ENCODE measurements around the gene TENT5C. TPM values are rescaled to one million over a fixed set of nuclear protein-coding genes. Genes with fewer than 3 reads are reported as not detected.

TENT5C gene
- total and polyA plus RNA-seq, 9 of the 15 experiments (the other 6 are each of a cell fraction or from before 2014, with no cell fraction given): 1.8 to 7.7 (median 4.0) TPM

DNA sequence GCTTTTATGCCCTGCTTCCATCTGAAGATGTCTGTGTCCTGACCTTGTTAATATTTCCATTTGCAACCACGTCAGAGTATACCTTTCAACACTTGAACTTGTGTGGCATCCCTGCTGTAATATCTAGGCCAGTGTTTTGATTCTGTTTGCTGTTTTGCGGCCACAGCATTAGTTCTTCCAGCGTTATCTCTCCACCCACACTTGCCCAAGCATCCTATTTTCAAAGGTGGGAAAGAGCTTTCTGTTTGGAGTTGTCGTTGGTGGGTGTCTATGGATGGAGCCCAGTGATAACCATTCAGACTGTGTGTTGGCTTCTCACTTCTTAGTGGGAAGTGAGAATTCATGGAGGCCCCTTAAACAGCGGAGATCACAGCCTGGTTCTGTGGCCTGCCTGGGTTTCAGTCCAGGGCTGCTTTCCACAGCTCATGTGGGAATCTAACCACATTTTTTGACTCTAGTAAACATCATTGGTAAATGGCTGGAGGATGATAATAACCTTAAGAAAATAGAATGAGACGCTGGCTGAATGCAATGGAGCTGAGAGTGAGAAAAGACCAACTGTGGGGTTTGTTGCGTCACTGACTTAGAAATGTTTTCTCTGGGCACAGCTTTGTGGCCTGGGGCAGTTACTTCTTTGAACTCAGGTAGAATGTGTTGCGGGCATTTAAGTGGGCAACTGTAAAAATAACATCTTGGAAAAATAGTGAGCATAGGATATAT is 7.6 kb downstream of the TENT5C start (continued):
- TF ChIP-seq IRF2 (CRISPR knock-in tag; IDR thresholded peaks at IDR 0.05) (no peak), KAT8 (IDR thresholded peaks at IDR 0.05; ENCODE audit: low read depth) (no peak), ZNF274 (IDR thresholded peaks at IDR 0.05; ENCODE audit: borderline replicate concordance, low read depth, low read length) (peak; percentile 81), ZC3H11A (IDR thresholded peaks at IDR 0.05; ENCODE audit: low read depth, low read length) (no peak), ZNF717 (CRISPR knock-in tag; IDR thresholded peaks at IDR 0.05) (no peak), CBFA2T3 (IDR thresholded peaks at IDR 0.05) (peak; percentile 99), ZNF316 (IDR thresholded peaks at IDR 0.05) (no peak), CTBP1 (IDR thresholded peaks at IDR 0.05; ENCODE audit: borderline replicate concordance) (peak; percentile 95), PRMT5 (CRISPR knock-in tag; IDR thresholded peaks at IDR 0.05) (no peak), TAF9B (IDR thresholded peaks at IDR 0.05; ENCODE audit: partially characterized antibody) (no peak), POLR2AphosphoS5 (IDR thresholded peaks at IDR 0.05; ENCODE audit: control insufficient read depth, insufficient read depth, low read depth, low read length) (peak; percentile 98), LCOR (CRISPR knock-in tag; IDR thresholded peaks at IDR 0.05) (no peak; the same call in none of the 2 replicates), NR2F6 (CRISPR knock-in tag; IDR thresholded peaks at IDR 0.05) (no peak), PHTF2 (CRISPR knock-in tag; IDR thresholded peaks at IDR 0.05) (no peak), ZFX (CRISPR knock-in tag; IDR thresholded peaks at IDR 0.05) (no peak), ZNF134 (CRISPR knock-in tag; conservative IDR thresholded peaks at IDR 0.05) (no peak), PURB (CRISPR knock-in tag; IDR thresholded peaks at IDR 0.05; ENCODE audit: low read depth) (no peak), ZNF76 (CRISPR knock-in tag; IDR thresholded peaks at IDR 0.05; ENCODE audit: borderline replicate concordance) (0 out of 2 replicates have a peak, but pooled peaks have one; percentile 68), ZNF778 (CRISPR knock-in tag; IDR thresholded peaks at IDR 0.05) (no peak), ZNF507 (tag; conservative IDR thresholded peaks at IDR 0.05) (no peak), E2F3 (CRISPR knock-in tag; IDR thresholded peaks at IDR 0.05) (0 out of 2 replicates have a peak, but pooled peaks have one; percentile 32), POLR2B (IDR thresholded peaks at IDR 0.05; ENCODE audit: low read depth, partially characterized antibody) (no peak), GATAD2A (IDR thresholded peaks at IDR 0.05) (peak; percentile 89), CBFB (CRISPR knock-in tag; IDR thresholded peaks at IDR 0.05) (no peak)
- TF ChIP-seq, protein P1, sequence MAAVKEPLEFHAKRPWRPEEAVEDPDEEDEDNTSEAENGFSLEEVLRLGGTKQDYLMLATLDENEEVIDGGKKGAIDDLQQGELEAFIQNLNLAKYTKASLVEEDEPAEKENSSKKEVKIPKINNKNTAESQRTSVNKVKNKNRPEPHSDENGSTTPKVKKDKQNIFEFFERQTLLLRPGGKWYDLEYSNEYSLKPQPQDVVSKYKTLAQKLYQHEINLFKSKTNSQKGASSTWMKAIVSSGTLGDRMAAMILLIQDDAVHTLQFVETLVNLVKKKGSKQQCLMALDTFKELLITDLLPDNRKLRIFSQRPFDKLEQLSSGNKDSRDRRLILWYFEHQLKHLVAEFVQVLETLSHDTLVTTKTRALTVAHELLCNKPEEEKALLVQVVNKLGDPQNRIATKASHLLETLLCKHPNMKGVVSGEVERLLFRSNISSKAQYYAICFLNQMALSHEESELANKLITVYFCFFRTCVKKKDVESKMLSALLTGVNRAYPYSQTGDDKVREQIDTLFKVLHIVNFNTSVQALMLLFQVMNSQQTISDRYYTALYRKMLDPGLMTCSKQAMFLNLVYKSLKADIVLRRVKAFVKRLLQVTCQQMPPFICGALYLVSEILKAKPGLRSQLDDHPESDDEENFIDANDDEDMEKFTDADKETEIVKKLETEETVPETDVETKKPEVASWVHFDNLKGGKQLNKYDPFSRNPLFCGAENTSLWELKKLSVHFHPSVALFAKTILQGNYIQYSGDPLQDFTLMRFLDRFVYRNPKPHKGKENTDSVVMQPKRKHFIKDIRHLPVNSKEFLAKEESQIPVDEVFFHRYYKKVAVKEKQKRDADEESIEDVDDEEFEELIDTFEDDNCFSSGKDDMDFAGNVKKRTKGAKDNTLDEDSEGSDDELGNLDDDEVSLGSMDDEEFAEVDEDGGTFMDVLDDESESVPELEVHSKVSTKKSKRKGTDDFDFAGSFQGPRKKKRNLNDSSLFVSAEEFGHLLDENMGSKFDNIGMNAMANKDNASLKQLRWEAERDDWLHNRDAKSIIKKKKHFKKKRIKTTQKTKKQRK (IDR thresholded peaks at IDR 0.05; ENCODE audit: borderline replicate concordance, low read depth, low read length): no peak
- TF ChIP-seq, protein P2, sequence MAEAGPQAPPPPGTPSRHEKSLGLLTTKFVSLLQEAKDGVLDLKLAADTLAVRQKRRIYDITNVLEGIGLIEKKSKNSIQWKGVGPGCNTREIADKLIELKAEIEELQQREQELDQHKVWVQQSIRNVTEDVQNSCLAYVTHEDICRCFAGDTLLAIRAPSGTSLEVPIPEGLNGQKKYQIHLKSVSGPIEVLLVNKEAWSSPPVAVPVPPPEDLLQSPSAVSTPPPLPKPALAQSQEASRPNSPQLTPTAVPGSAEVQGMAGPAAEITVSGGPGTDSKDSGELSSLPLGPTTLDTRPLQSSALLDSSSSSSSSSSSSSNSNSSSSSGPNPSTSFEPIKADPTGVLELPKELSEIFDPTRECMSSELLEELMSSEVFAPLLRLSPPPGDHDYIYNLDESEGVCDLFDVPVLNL (CRISPR knock-in tag; IDR thresholded peaks at IDR 0.05; ENCODE audit: low read depth): no peak
- TF ChIP-seq, protein P3, sequence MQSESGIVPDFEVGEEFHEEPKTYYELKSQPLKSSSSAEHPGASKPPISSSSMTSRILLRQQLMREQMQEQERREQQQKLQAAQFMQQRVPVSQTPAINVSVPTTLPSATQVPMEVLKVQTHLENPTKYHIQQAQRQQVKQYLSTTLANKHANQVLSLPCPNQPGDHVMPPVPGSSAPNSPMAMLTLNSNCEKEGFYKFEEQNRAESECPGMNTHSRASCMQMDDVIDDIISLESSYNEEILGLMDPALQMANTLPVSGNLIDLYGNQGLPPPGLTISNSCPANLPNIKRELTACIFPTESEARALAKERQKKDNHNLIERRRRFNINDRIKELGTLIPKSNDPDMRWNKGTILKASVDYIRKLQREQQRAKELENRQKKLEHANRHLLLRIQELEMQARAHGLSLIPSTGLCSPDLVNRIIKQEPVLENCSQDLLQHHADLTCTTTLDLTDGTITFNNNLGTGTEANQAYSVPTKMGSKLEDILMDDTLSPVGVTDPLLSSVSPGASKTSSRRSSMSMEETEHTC (IDR thresholded peaks at IDR 0.05): no peak

Data from K562 (cell line).